CD14-positive monocyte (primary cell): ENCODE measurements around the gene AGO3. TPM values are rescaled to one million over a fixed set of nuclear protein-coding genes. Genes with fewer than 3 reads are reported as not detected.

Source experiments
- DNase-seq, 3 donors: peaks; one replicate each; pipeline ENCODE4 v3.0.0-alpha.2; 2011 to 2022
- H2AFZ ChIP-seq: 2 replicates; pipeline ENCODE4 v1.6.0; 2012; ENCODE audit warnings: mild to moderate bottlenecking, low read depth, low read length, inconsistent platforms; ENCODE audit not compliant: insufficient read depth, poor library complexity, severe bottlenecking
- H3K27ac ChIP-seq, 2 donors: 1 replicate in 1 of 2; 2 replicates in 1 of 2; pipeline ENCODE4 v1.5.1; 2012 to 2013; ENCODE audit warnings: low read length in 2 of 2, control low read depth in 1 of 2, inconsistent platforms in 1 of 2, low read depth in 1 of 2, mild to moderate bottlenecking in 1 of 2
- H3K27me3 ChIP-seq, 2 donors: one replicate each; pipeline versions ENCODE4 v1.6.0 to v1.6.1; 2011 to 2013; ENCODE audit warnings: low read length in 2 of 2; ENCODE audit not compliant: control insufficient read depth in 2 of 2, insufficient read depth in 2 of 2
- H3K36me3 ChIP-seq, 2 donors: replicated peaks in 1 of 2; 1 replicate in 1 of 2; 2 replicates in 1 of 2; pipeline versions ENCODE4 v1.5.1 to v1.6.1; 2012 to 2013; ENCODE audit warnings: low read length in 2 of 2, control low read depth in 1 of 2, inconsistent platforms in 1 of 2, mild to moderate bottlenecking in 1 of 2; ENCODE audit not compliant: insufficient read depth in 2 of 2, control insufficient read depth in 1 of 2
- H3K4me1 ChIP-seq, 2 donors: 1 replicate in 1 of 2; 2 replicates in 1 of 2; pipeline versions ENCODE4 v1.5.1 to v1.6.1; 2012 to 2013; ENCODE audit warnings: low read length in 2 of 2, control low read depth in 1 of 2, inconsistent platforms in 1 of 2, mild to moderate bottlenecking in 1 of 2, moderate library complexity in 1 of 2; ENCODE audit not compliant: insufficient read depth in 2 of 2, control insufficient read depth in 1 of 2
- H3K4me2 ChIP-seq: replicated peaks from 2 replicates; pipeline ENCODE3; 2012; ENCODE audit warnings: low read length, moderate library complexity, mild to moderate bottlenecking; ENCODE audit not compliant: poor library complexity, severe bottlenecking; ENCODE audit errors: extremely low read depth
- H3K4me3 ChIP-seq, 3 experiments: fragments of 200-600 bp in 1 of 3; sonication (generic) in 1 of 3; replicated peaks in 1 of 3; 1 replicate in 2 of 3; 2 replicates in 1 of 3; pipeline ENCODE4 v1.5.1; 2011 to 2013; ENCODE audit warnings: low read length in 3 of 3, mild to moderate bottlenecking in 3 of 3, control low read depth in 2 of 3, low read depth in 2 of 3, inconsistent platforms in 1 of 3, moderate library complexity in 1 of 3
- H3K79me2 ChIP-seq: 2 replicates; pipeline ENCODE4 v1.6.0; 2012; ENCODE audit warnings: mild to moderate bottlenecking, control low read depth, inconsistent platforms, low read length, moderate library complexity; ENCODE audit not compliant: insufficient read depth
- H3K9ac ChIP-seq: 2 replicates; pipeline ENCODE4 v1.6.0; 2017; ENCODE audit warnings: low read length, mild to moderate bottlenecking; ENCODE audit not compliant: insufficient read depth, poor library complexity, severe bottlenecking
- H3K9me3 ChIP-seq, 2 donors: replicated peaks in 1 of 2; 1 replicate in 1 of 2; 2 replicates in 1 of 2; pipeline versions ENCODE4 v1.5.1 to v1.6.1; 2012 to 2013; ENCODE audit warnings: low read length in 2 of 2, control low read depth in 1 of 2; ENCODE audit not compliant: control insufficient read depth in 1 of 2, insufficient read depth in 1 of 2
- H4K20me1 ChIP-seq: 2 replicates; pipeline ENCODE4 v1.6.0; 2012; ENCODE audit warnings: mild to moderate bottlenecking, low read length, control low read depth, moderate library complexity; ENCODE audit not compliant: insufficient read depth
- H3K27ac Mint-ChIP-seq, 7 donors: one replicate each; pipeline ENCODE4 v1.8.0; 2020; ENCODE audit warnings: mild to moderate bottlenecking in 7 of 7, mixed read lengths in 7 of 7, moderate library complexity in 6 of 7, inconsistent platforms in 2 of 7
- H3K27me3 Mint-ChIP-seq, 3 donors: one replicate each; pipeline ENCODE4 v1.8.0; 2021 to 2022; ENCODE audit warnings: low read depth in 3 of 3, mild to moderate bottlenecking in 3 of 3, mixed read lengths in 3 of 3, moderate library complexity in 3 of 3, inconsistent platforms in 1 of 3
- H3K36me3 Mint-ChIP-seq, 2 donors: one replicate each; pipeline ENCODE4 v1.8.0; 2020; ENCODE audit warnings: mixed read lengths in 2 of 2, inconsistent platforms in 1 of 2, mild to moderate bottlenecking in 1 of 2
- H3K4me1 Mint-ChIP-seq: one replicate; pipeline ENCODE4 v1.8.0; 2020; ENCODE audit warnings: mild to moderate bottlenecking, mixed read lengths
- H3K4me3 Mint-ChIP-seq, 2 donors: one replicate each; pipeline ENCODE4 v1.8.0; 2020; ENCODE audit warnings: mild to moderate bottlenecking in 2 of 2, mixed read lengths in 2 of 2, moderate library complexity in 1 of 2
- H3K9me3 Mint-ChIP-seq, 7 donors: one replicate each; pipeline ENCODE4 v1.8.0; 2020 to 2022; ENCODE audit warnings: mixed read lengths in 7 of 7, mild to moderate bottlenecking in 6 of 7, moderate library complexity in 6 of 7, inconsistent platforms in 2 of 7
- WGBS: methylation state at CpG from one replicate; pipeline ENCODE4 v1.1.5; 2013; ENCODE audit warnings: missing lambda C conversion rate; ENCODE audit not compliant: insufficient coverage; 5-methylcytosine and 5-hydroxymethylcytosine counted together
- intact Hi-C, 2 donors: fragments of 100-400 bp; cut with micrococcal nuclease; formaldehyde crosslinking; loops; one replicate each; pipeline versions ENCODE4 v1.15.0 to v1.15.1; 2023
- polyA plus RNA-seq, 3 donors: library from polyadenylated mRNA; depleted of rRNA in 1 of 3; unstranded in 2 of 3; stranded (reverse) in 1 of 3; fragments of 300-500 nt in 2 of 3; fragments of >200 nt in 1 of 3; fragmentation: Illumina TruSeq in 2 of 3; gene quantifications; 1 replicate in 2 of 3; 2 replicates in 1 of 3; pipeline ENCODE4 v1.2.3, GENCODE V29; 2012 to 2021
- TF ChIP-seq, protein P1 (sequence below): fragments of 200-600 bp; IDR thresholded peaks from one replicate; pipeline ENCODE4 v1.8.0; 2022; ENCODE audit warnings: antibody characterized with exemption, mild to moderate bottlenecking

AGO3 gene
- polyA plus RNA-seq, 3 donors: 6.3 to 9.0 (median 8.3) TPM

DNA sequence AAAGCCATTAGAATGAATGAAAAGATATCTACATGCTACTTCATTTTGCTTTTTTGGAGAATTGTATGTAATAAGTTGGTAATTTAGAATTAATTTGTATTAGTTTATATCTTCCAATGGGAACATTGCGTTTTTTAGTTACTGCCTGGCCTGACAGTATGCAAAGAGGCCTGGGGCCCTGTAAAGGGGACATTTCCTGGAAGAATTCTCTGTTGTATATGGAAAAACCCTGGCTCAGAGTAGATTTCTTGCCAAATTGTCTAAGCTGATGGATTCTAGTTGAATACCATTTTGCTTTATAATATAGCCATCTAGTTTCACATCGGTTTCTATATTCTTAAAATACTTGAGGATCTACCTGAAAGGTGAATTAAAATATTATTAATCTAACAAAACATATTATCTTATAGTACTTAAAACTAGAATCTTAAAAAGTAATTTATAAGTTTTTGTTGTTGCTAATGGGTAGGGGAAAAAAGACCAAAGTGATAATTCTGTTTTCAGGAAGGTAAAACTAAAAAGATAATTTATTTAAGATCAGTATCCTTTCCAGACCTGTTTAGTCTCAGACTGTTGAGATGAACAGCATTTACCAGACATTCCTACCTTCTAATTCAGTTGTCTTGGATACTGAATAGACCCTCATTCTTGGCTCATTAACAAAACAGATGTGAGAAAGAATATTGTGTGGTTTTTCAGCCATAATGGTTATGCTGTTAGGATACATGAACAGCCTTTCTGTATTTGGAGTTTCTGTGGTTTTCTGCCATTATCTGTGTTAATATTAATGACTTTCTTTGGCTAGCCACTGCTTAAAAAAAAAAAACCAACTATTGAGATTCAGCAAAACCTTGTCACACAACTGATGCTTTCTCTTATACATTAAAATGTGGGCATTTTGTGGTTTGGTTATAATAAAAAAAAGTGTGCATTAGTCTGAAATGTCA is 4.8 kb downstream of the AGO3 start:
- Histone ChIP-seq H3K9ac (no peak overlapping the region), H4K20me1 (peaks cover 26% of the 10 kb centered on the region), H3K27me3 (no peaks in the 10 kb centered on the region), H3K36me3 (no peaks in the 10 kb centered on the region), H3K4me3 (no peak overlapping the region), H3K9me3 (no peaks in the 10 kb centered on the region), H3K4me1 (peaks cover 29 to 41% of the 10 kb centered on the region in 2 donors), H2AFZ (no peak overlapping the region), H3K4me2 (no peak overlapping the region), H3K27ac (no peak overlapping the region), H3K79me2 (peaks cover 97% of the 10 kb centered on the region)
- Mint-ChIP-seq H3K4me3 (no peak overlapping the region), H3K27ac (peak overlapping the region in 2 of 7 donors; percentile 79 to 93), H3K36me3 (peaks cover 2 to 8% of the 10 kb centered on the region in 2 donors), H3K4me1 (peaks cover 40% of the 10 kb centered on the region), H3K27me3 (no peaks in the 10 kb centered on the region), H3K9me3 (no peaks in the 10 kb centered on the region)
- WGBS: no CpG with 5 or more reads among the region's 2 CpGs
- TF ChIP-seq, protein P1, sequence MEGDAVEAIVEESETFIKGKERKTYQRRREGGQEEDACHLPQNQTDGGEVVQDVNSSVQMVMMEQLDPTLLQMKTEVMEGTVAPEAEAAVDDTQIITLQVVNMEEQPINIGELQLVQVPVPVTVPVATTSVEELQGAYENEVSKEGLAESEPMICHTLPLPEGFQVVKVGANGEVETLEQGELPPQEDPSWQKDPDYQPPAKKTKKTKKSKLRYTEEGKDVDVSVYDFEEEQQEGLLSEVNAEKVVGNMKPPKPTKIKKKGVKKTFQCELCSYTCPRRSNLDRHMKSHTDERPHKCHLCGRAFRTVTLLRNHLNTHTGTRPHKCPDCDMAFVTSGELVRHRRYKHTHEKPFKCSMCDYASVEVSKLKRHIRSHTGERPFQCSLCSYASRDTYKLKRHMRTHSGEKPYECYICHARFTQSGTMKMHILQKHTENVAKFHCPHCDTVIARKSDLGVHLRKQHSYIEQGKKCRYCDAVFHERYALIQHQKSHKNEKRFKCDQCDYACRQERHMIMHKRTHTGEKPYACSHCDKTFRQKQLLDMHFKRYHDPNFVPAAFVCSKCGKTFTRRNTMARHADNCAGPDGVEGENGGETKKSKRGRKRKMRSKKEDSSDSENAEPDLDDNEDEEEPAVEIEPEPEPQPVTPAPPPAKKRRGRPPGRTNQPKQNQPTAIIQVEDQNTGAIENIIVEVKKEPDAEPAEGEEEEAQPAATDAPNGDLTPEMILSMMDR: no peak
- no peak for DNase-seq
- intact Hi-C loops: loop anchor here in 1 of 2 donors (10.0 kb wide), 1 partner anchor 131 kb away; the partner anchor contains the start of gene AGO4

DNA sequence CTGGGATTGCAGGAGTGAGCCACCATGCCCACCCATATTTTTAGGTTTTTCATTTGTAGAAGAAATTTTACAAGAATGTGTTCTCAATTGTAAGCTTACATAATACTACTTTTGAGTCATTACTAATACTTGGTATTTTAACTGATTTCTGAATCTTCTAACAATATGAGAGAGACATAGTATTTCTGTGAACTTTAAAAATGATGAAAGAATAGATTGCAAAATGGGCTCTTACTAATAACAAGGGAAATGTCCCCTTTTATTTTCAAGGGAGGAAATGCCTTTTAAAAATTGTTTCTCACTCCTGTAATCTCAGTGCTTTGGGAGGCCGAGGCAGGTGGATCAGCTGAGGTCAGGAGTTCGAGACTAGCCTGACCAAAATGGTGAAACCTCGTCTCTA is 5.9 kb downstream of the AGO3 start:
- Histone ChIP-seq H2AFZ (no peak overlapping the region), H3K4me3 (no peak overlapping the region), H3K9ac (no peak overlapping the region), H3K79me2 (peaks cover 100% of the 10 kb centered on the region), H4K20me1 (peaks cover 26% of the 10 kb centered on the region), H3K9me3 (no peaks in the 10 kb centered on the region), H3K4me1 (peaks cover 26 to 38% of the 10 kb centered on the region in 2 donors), H3K27ac (peak overlapping the region; percentile 60 to 63), H3K27me3 (no peaks in the 10 kb centered on the region), H3K36me3 (no peaks in the 10 kb centered on the region), H3K4me2 (no peak overlapping the region)
- Mint-ChIP-seq H3K27ac (peak overlapping the region; percentile 79 to 96 (median 91)), H3K4me1 (peaks cover 45% of the 10 kb centered on the region), H3K4me3 (no peak overlapping the region), H3K9me3 (no peaks in the 10 kb centered on the region), H3K27me3 (no peaks in the 10 kb centered on the region), H3K36me3 (peaks cover 5 to 13% of the 10 kb centered on the region in 2 donors)
- 85% methylated on average over 2 of the region's 3 CpGs for WGBS
- TF ChIP-seq, protein P1: no peak
- intact Hi-C loops: loop anchor here in 1 of 2 donors (10.0 kb wide), 1 partner anchor 132 kb away; the partner anchor contains the start of gene AGO4
- peak; percentile 31 to 71 (median 62) for DNase-seq
